Gastrocnemius medialis (tissue), 4 donors: Measurements from ENCODE around the gene MMP14.

Source experiments
- CTCF ChIP-seq, 5 experiments: fragments of 450-650 bp in 3 of 5; fragments of 200-600 bp in 2 of 5; sonication (generic) in 2 of 5; IDR thresholded peaks in 4 of 5; conservative IDR thresholded peaks in 1 of 5; 1 replicate in 4 of 5; 2 replicates in 1 of 5; pipeline ENCODE4 v1.5.1; 2016 to 2019; ENCODE audit warnings: antibody characterized with exemption in 5 of 5, mild to moderate bottlenecking in 3 of 5, moderate library complexity in 3 of 5
- POLR2A ChIP-seq, 2 donors: fragments of 450-650 bp; IDR thresholded peaks; one replicate each; pipeline ENCODE4 v1.6.1; 2017; ENCODE audit warnings: antibody characterized with exemption in 2 of 2, mild to moderate bottlenecking in 2 of 2, moderate library complexity in 2 of 2

- TF ChIP-seq POLR2A (IDR thresholded peaks at IDR 0.05) (no peak), CTCF (IDR thresholded peaks at IDR 0.05 in 4 of 5, conservative IDR thresholded peaks at IDR 0.05 in 1 of 5) (no peak)
Observed at GRCh38 chr14:22885975-22886374, 49.6 kb downstream of the MMP14 start.
